D721Med (cell line): ENCODE results near the gene PARP6.

Source experiments
- DNase-seq: peaks from one replicate; pipeline ENCODE4 v3.0.0; 2011; ENCODE audit warnings: low spot score; ENCODE audit not compliant: insufficient read length
- FAIRE-seq: peaks from 2 replicates; lab custom pipeline; 2011; peaks lifted over from hg19 to GRCh38; lab: Jason Lieb, UNC
- CTCF ChIP-seq: IDR thresholded peaks from 2 replicates; pipeline ENCODE4 v1.5.1; 2012; ENCODE audit warnings: mild to moderate bottlenecking, control low read depth; ENCODE audit not compliant: insufficient read depth; ENCODE audit errors: missing control alignments

The PARP6 gene

GRCh38 chr15:72195101-72195511 is 77.2 kb downstream of the PARP6 start:
- no peak for DNase-seq
- no peak for FAIRE-seq
- no peak for TF ChIP-seq CTCF

GRCh38 chr15:72193836-72194396 is 78.4 kb downstream of the PARP6 start:
- TF ChIP-seq CTCF, result no peak
- DNase-seq, result no peak
- FAIRE-seq, result no peak

GRCh38 chr15:72192416-72192815 is 79.9 kb downstream of the PARP6 start:
- FAIRE-seq, result no peak
- no peak for DNase-seq
- TF ChIP-seq CTCF, result no peak
